GM23338 (cell line): ENCODE measurements around the gene CGB3. TPM values are rescaled to one million over a fixed set of nuclear protein-coding genes. Genes with fewer than 3 reads are reported as not detected.

Experiments used
- EZH2 ChIP-seq: fragments of 200-600 bp; sonication (generic); IDR thresholded peaks from one replicate; pipeline ENCODE4 v1.8.0; 2017; ENCODE audit warnings: antibody characterized with exemption, mild to moderate bottlenecking, low read depth; ENCODE audit not compliant: unreplicated experiment
- NANOG ChIP-seq: IDR thresholded peaks from 2 replicates; pipeline ENCODE4 v1.6.1; 2016; ENCODE audit warnings: antibody characterized with exemption, borderline replicate concordance
- POLR2AphosphoS5 ChIP-seq: IDR thresholded peaks from 2 replicates; pipeline ENCODE4 v1.6.1; 2016; ENCODE audit warnings: antibody characterized with exemption, low read depth
- REST ChIP-seq: IDR thresholded peaks from one replicate; pipeline ENCODE4 v1.6.1; 2018; ENCODE audit warnings: antibody characterized with exemption; ENCODE audit not compliant: unreplicated experiment
- STAT1 ChIP-seq: IDR thresholded peaks from one replicate; pipeline ENCODE4 v1.6.1; 2016; ENCODE audit warnings: antibody characterized with exemption; ENCODE audit not compliant: unreplicated experiment
- polyA plus RNA-seq: library from polyadenylated mRNA; unstranded; fragments of >200 nt; fragmentation: Nextera tagmentation; extraction: Ambion mirVana; gene quantifications from 2 replicates; pipeline ENCODE4 v1.2.1, GENCODE V29; 2016
- total RNA-seq: library from RNA; depleted of rRNA; stranded (reverse); fragments of >200 nt; shearing (Covaris generic); gene quantifications from 2 replicates; pipeline ENCODE4 v1.2.3, GENCODE V29; 2014
- TF ChIP-seq, protein P1 (sequence below): fragments of 250-450 bp; sonication (Bioruptor Pico); IDR thresholded peaks from 2 replicates; pipeline ENCODE4 v1.5.0; 2020; ENCODE audit warnings: mild to moderate bottlenecking, moderate library complexity
- TF ChIP-seq, protein P2 (sequence below): IDR thresholded peaks from 2 replicates; pipeline ENCODE4 v1.6.1; 2016; ENCODE audit warnings: antibody characterized with exemption

The CGB3 gene
- total and polyA plus RNA-seq, 2 experiments from 2014 or later, result not detected

- TF ChIP-seq, protein P1, sequence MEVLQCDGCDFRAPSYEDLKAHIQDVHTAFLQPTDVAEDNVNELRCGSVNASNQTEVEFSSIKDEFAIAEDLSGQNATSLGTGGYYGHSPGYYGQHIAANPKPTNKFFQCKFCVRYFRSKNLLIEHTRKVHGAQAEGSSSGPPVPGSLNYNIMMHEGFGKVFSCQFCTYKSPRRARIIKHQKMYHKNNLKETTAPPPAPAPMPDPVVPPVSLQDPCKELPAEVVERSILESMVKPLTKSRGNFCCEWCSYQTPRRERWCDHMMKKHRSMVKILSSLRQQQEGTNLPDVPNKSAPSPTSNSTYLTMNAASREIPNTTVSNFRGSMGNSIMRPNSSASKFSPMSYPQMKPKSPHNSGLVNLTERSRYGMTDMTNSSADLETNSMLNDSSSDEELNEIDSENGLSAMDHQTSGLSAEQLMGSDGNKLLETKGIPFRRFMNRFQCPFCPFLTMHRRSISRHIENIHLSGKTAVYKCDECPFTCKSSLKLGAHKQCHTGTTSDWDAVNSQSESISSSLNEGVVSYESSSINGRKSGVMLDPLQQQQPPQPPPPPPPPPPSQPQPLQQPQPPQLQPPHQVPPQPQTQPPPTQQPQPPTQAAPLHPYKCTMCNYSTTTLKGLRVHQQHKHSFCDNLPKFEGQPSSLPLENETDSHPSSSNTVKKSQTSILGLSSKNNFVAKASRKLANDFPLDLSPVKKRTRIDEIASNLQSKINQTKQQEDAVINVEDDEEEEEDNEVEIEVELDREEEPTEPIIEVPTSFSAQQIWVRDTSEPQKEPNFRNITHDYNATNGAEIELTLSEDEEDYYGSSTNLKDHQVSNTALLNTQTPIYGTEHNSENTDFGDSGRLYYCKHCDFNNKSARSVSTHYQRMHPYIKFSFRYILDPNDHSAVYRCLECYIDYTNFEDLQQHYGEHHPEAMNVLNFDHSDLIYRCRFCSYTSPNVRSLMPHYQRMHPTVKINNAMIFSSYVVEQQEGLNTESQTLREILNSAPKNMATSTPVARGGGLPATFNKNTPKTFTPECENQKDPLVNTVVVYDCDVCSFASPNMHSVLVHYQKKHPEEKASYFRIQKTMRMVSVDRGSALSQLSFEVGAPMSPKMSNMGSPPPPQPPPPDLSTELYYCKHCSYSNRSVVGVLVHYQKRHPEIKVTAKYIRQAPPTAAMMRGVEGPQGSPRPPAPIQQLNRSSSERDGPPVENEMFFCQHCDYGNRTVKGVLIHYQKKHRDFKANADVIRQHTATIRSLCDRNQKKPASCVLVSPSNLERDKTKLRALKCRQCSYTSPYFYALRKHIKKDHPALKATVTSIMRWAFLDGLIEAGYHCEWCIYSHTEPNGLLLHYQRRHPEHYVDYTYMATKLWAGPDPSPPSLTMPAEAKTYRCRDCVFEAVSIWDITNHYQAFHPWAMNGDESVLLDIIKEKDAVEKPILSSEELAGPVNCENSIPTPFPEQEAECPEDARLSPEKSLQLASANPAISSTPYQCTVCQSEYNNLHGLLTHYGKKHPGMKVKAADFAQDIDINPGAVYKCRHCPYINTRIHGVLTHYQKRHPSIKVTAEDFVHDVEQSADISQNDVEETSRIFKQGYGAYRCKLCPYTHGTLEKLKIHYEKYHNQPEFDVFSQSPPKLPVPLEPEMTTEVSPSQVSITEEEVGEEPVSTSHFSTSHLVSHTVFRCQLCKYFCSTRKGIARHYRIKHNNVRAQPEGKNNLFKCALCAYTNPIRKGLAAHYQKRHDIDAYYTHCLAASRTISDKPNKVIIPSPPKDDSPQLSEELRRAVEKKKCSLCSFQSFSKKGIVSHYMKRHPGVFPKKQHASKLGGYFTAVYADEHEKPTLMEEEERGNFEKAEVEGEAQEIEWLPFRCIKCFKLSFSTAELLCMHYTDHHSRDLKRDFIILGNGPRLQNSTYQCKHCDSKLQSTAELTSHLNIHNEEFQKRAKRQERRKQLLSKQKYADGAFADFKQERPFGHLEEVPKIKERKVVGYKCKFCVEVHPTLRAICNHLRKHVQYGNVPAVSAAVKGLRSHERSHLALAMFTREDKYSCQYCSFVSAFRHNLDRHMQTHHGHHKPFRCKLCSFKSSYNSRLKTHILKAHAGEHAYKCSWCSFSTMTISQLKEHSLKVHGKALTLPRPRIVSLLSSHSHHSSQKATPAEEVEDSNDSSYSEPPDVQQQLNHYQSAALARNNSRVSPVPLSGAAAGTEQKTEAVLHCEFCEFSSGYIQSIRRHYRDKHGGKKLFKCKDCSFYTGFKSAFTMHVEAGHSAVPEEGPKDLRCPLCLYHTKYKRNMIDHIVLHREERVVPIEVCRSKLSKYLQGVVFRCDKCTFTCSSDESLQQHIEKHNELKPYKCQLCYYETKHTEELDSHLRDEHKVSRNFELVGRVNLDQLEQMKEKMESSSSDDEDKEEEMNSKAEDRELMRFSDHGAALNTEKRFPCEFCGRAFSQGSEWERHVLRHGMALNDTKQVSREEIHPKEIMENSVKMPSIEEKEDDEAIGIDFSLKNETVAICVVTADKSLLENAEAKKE (CRISPR knock-in tag), result no peak
- no peak for TF ChIP-seq EZH2
- no peak for TF ChIP-seq POLR2AphosphoS5
- TF ChIP-seq, protein P2, sequence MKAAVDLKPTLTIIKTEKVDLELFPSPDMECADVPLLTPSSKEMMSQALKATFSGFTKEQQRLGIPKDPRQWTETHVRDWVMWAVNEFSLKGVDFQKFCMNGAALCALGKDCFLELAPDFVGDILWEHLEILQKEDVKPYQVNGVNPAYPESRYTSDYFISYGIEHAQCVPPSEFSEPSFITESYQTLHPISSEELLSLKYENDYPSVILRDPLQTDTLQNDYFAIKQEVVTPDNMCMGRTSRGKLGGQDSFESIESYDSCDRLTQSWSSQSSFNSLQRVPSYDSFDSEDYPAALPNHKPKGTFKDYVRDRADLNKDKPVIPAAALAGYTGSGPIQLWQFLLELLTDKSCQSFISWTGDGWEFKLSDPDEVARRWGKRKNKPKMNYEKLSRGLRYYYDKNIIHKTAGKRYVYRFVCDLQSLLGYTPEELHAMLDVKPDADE, result no peak
- no peak for TF ChIP-seq REST
- no peak for TF ChIP-seq NANOG
- TF ChIP-seq STAT1, result no peak
These were observed 44.9 kb upstream of the CGB3 start (continued) for GRCh38 chr19:49069026-49069425.
